ENCODE measurements around the gene NEURL1B.

DNA sequence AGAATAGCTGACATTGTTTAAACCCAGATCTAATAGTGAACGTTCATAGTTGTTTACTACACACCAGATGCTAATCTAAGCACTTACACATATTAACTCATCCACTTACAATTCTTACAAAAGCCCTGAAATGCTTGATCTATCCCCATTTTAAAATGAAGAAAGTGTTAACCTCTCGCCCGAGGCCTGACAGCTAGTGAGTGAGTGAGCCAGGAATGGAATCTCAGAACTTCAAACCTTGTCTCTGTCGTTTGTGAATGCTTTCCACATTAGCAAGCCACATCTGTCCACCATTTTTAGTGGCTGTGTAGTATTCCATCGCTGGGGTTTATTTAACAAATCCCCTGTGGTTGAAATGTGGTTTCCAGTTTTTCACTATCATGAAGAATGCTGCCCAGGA, 24.9 kb upstream of the NEURL1B start:
- no peak for TF ChIP-seq SUZ12 (IDR thresholded peaks at IDR 0.05; ENCODE audit: extremely low read depth, insufficient read depth, insufficient read length)
- TF ChIP-seq YY1 (IDR thresholded peaks at IDR 0.05; ENCODE audit: insufficient read depth, insufficient read length): no peak
- no peak for TF ChIP-seq ZNF274 (IDR thresholded peaks at IDR 0.05; ENCODE audit: low read depth, low read length)
